HepG2 (cell line): ENCODE data around the gene ZMIZ1. TPM values are rescaled to one million over a fixed set of nuclear protein-coding genes. Genes with fewer than 3 reads are reported as not detected.

Experiments used
- ATAC-seq: fragments of 200-7000 bp; cut with Tn5 transposase; 3 replicates; pipeline ENCODE4 v1.9.1; 2020; ENCODE audit warnings: mild to moderate bottlenecking, moderate library complexity
- BruUV-seq: library from RNA; stranded (reverse); fragments of 400-500 nt; replicated peaks from 2 replicates; lab custom pipeline; 2021; lab: Mats Ljungman, UMichigan
- CTCF ChIA-PET: fragments of 300-600 bp; formaldehyde crosslinking; extraction: SDS; loops from one replicate; lab custom pipeline; 2021; ENCODE audit warnings: low total read pairs, inconsistent platforms, low intra/inter-chr PET ratio; lab: Yijun Ruan, JAX
- POLR2A ChIA-PET: fragments of 350-600 bp; sonication (Branson Sonifier 250); formaldehyde crosslinking; loops from one replicate; lab custom pipeline; 2020; ENCODE audit warnings: antibody characterized with exemption, inconsistent platforms; lab: Yijun Ruan, JAX
- DNase-seq: peaks from one replicate; pipeline ENCODE4 v3.0.0-alpha.2; 2015; ENCODE audit warnings: low spot score
- FAIRE-seq: peaks from 3 replicates; lab custom pipeline; 2011; peaks lifted over from hg19 to GRCh38; lab: Jason Lieb, UNC
- H2AFZ ChIP-seq: one replicate; pipeline ENCODE4 v1.6.1; 2011; ENCODE audit warnings: low read length, inconsistent platforms
- H3K27ac ChIP-seq: fragments of 300-600 bp; 3 replicates; pipeline ENCODE4 v1.8.0; 2011; ENCODE audit warnings: mixed run types, mild to moderate bottlenecking, mixed read lengths, low read length, inconsistent platforms; ENCODE audit not compliant: insufficient read depth; ENCODE audit errors: extremely low read length
- H3K27me3 ChIP-seq, 2 experiments: fragments of 200-600 bp in 1 of 2; 2 replicates in 1 of 2; 3 replicates in 1 of 2; pipeline versions ENCODE4 v1.6.0 to v1.8.0; 2011; ENCODE audit warnings: low read length in 2 of 2, mild to moderate bottlenecking in 2 of 2, moderate library complexity in 2 of 2, inconsistent platforms in 1 of 2; ENCODE audit not compliant: insufficient read depth in 2 of 2, control insufficient read depth in 1 of 2
- H3K36me3 ChIP-seq, 2 experiments: fragments of 200-600 bp in 1 of 2; replicated peaks in 1 of 2; 2 replicates in 1 of 2; 3 replicates in 1 of 2; pipeline versions ENCODE4 v1.5.1 to v1.8.0; 2011; ENCODE audit warnings: low read length in 2 of 2, inconsistent platforms in 1 of 2; ENCODE audit not compliant: insufficient read depth in 2 of 2, control insufficient read depth in 1 of 2
- H3K4me1 ChIP-seq: 2 replicates; pipeline ENCODE4 v1.5.1; 2012; ENCODE audit warnings: low read length, inconsistent platforms; ENCODE audit not compliant: insufficient read depth
- H3K4me2 ChIP-seq: 2 replicates; pipeline ENCODE4 v1.6.0; 2011; ENCODE audit warnings: low read depth, low read length, inconsistent platforms
- H3K4me3 ChIP-seq, 3 experiments: fragments of 200-600 bp in 1 of 3; sonication (generic), shearing (Covaris generic) in 1 of 3; replicated peaks in 1 of 3; 2 replicates each; pipeline ENCODE4 v1.5.1; 2011 to 2016; ENCODE audit warnings: low read length in 3 of 3, inconsistent platforms in 2 of 3, low read depth in 2 of 3, mild to moderate bottlenecking in 2 of 3, control low read depth in 1 of 3, mixed read lengths in 1 of 3; ENCODE audit not compliant: insufficient read depth in 1 of 3
- H3K79me2 ChIP-seq: one replicate; pipeline ENCODE4 v1.6.1; 2011; ENCODE audit warnings: low read length, inconsistent platforms; ENCODE audit not compliant: insufficient read depth
- H3K9ac ChIP-seq: 2 replicates; pipeline ENCODE4 v1.6.0; 2011; ENCODE audit warnings: mild to moderate bottlenecking, low read depth, low read length, inconsistent platforms; ENCODE audit not compliant: insufficient read depth
- H3K9me3 ChIP-seq: 2 replicates; pipeline ENCODE4 v1.5.1; 2012; ENCODE audit warnings: mild to moderate bottlenecking, low read length
- H4K20me1 ChIP-seq: 2 replicates; pipeline ENCODE4 v1.6.0; 2011; ENCODE audit warnings: inconsistent platforms, mild to moderate bottlenecking, low read length, moderate library complexity; ENCODE audit not compliant: insufficient read depth
- ATAD3A ChIP-seq: sonication (generic); formaldehyde crosslinking; IDR thresholded peaks from 2 replicates; pipeline ENCODE4 v1.4.0; 2020; ENCODE audit warnings: missing genetic modification reagents
- KAT2B ChIP-seq: fragments of 150-350 bp; IDR thresholded peaks from 2 replicates; pipeline ENCODE4 v1.6.1; 2014; ENCODE audit warnings: low read depth, low read length, borderline replicate concordance
- SMAD3 ChIP-seq: sonication (generic); formaldehyde crosslinking; IDR thresholded peaks from 2 replicates; pipeline ENCODE4 v1.4.0; 2020; ENCODE audit warnings: missing genetic modification reagents
- TRIM24 ChIP-seq: sonication (generic); formaldehyde crosslinking; IDR thresholded peaks from 2 replicates; pipeline ENCODE4 v1.8.0; 2022; ENCODE audit warnings: mild to moderate bottlenecking, missing genetic modification reagents
- ZNF570 ChIP-seq: sonication (generic); formaldehyde crosslinking; IDR thresholded peaks from 2 replicates; pipeline ENCODE4 v1.4.0; 2020; ENCODE audit warnings: mild to moderate bottlenecking, missing genetic modification reagents, borderline replicate concordance
- WGBS: methylation state at CpG from one replicate; pipeline ENCODE4 v1.1.6; 2017; ENCODE audit warnings: low lambda C conversion rate; 5-methylcytosine and 5-hydroxymethylcytosine counted together
- in situ Hi-C: cut with HindIII; loops from 2 replicates; pipeline ENCODE4 v1.10.0; 2017; ENCODE audit warnings: low pct_unique_long_range_greater_than_20kb; ENCODE audit not compliant: extremely low pct_ligation_motif_present
- intact Hi-C: fragments of 100-400 bp; cut with micrococcal nuclease; formaldehyde crosslinking; loops from one replicate; pipeline ENCODE4 v1.10.0; 2022; ENCODE audit not compliant: unreplicated experiment
- polyA plus RNA-seq, 8 experiments: library from polyadenylated mRNA; depleted of rRNA in 3 of 8; stranded (reverse) in 7 of 8; unstranded in 1 of 8; fragments of >200 nt; fragmentation: Illumina TruSeq in 4 of 8; extraction: Trizol in 4 of 8; gene quantifications; 2 replicates each; pipeline versions ENCODE4 v1.2.1 to v1.2.3, GENCODE V29; 2011 to 2016; ENCODE audit warnings: low read depth in 4 of 8, missing spikeins in 1 of 8, mixed read lengths in 1 of 8; ENCODE audit not compliant: insufficient read depth in 1 of 8
- total RNA-seq, 5 experiments: library from RNA; depleted of rRNA; stranded (reverse); fragments of >200 nt; fragmentation: Illumina TruSeq; extraction: Trizol; gene quantifications; 2 replicates each; pipeline ENCODE4 v1.2.3, GENCODE V29; 2016; ENCODE audit warnings: low read depth in 1 of 5
- TF ChIP-seq, protein P1 (sequence below): sonication (generic); formaldehyde crosslinking; IDR thresholded peaks from 2 replicates; pipeline ENCODE4 v1.8.0; 2022; ENCODE audit warnings: missing genetic modification reagents, low read depth, mild to moderate bottlenecking, borderline replicate concordance
- TF ChIP-seq, protein P2 (sequence below): sonication (generic); formaldehyde crosslinking; IDR thresholded peaks from 2 replicates; pipeline ENCODE4 v1.4.0; 2020; ENCODE audit warnings: mild to moderate bottlenecking, low read depth, missing genetic modification reagents
- TF ChIP-seq, protein P3 (sequence below): sonication (generic); formaldehyde crosslinking; IDR thresholded peaks from 2 replicates; pipeline ENCODE4 v1.9.0; 2022; ENCODE audit warnings: missing genetic modification reagents, mild to moderate bottlenecking, borderline replicate concordance

Gene ZMIZ1
- total and polyA plus RNA-seq, 2 of the 13 experiments (the other 11 are each of a cell fraction or from before 2014, with no cell fraction given): 5.3 to 10.2 TPM

- in situ Hi-C loops (no loop called here), intact Hi-C loops (no loop called here)
- ChIA-PET POLR2A (no interaction called here), CTCF (no interaction called here)
- BruUV-seq: no TSS peak
- no peaks in the 10 kb centered on the region for H3K9me3 ChIP-seq
- no peaks in the 10 kb centered on the region for H3K27me3 ChIP-seq
- WGBS: 92% methylated on average over 5 of the region's 7 CpGs
- ATAC-seq: no peak
- H3K79me2 ChIP-seq: no peaks in the 10 kb centered on the region
- H3K36me3 ChIP-seq: peaks cover 32 to 81% of the 10 kb centered on the region in 2 experiments
- no peak for DNase-seq
- H2AFZ ChIP-seq: no peak overlapping the region
- H3K27ac ChIP-seq: no peak overlapping the region
- no peak for TF ChIP-seq ZNF570 (CRISPR knock-in tag)
- no peak for TF ChIP-seq KAT2B
- no peak for TF ChIP-seq SMAD3
- TF ChIP-seq ATAD3A: no peak
- TF ChIP-seq, protein P1, sequence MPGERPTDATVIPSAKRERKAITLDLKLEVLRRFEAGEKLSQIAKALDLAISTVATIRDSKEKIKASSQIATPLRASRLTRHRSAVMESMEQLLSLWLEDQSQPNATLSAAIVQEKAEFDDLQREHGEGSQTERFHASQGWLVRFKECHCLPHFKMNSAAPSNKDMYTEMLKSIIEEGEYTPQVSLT (CRISPR knock-in tag): no peak
- TF ChIP-seq, protein P2, sequence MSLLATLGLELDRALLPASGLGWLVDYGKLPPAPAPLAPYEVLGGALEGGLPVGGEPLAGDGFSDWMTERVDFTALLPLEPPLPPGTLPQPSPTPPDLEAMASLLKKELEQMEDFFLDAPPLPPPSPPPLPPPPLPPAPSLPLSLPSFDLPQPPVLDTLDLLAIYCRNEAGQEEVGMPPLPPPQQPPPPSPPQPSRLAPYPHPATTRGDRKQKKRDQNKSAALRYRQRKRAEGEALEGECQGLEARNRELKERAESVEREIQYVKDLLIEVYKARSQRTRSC (CRISPR knock-in tag): no peak
- TF ChIP-seq, protein P3, sequence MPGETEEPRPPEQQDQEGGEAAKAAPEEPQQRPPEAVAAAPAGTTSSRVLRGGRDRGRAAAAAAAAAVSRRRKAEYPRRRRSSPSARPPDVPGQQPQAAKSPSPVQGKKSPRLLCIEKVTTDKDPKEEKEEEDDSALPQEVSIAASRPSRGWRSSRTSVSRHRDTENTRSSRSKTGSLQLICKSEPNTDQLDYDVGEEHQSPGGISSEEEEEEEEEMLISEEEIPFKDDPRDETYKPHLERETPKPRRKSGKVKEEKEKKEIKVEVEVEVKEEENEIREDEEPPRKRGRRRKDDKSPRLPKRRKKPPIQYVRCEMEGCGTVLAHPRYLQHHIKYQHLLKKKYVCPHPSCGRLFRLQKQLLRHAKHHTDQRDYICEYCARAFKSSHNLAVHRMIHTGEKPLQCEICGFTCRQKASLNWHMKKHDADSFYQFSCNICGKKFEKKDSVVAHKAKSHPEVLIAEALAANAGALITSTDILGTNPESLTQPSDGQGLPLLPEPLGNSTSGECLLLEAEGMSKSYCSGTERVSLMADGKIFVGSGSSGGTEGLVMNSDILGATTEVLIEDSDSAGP (CRISPR knock-in tag): no peak
- TF ChIP-seq TRIM24 (CRISPR knock-in tag): no peak
- H3K4me3 ChIP-seq: no peak overlapping the region
- H3K4me1 ChIP-seq: no peaks in the 10 kb centered on the region
- peaks cover 24% of the 10 kb centered on the region; the same call in 1 of the 2 replicates for H4K20me1 ChIP-seq
- no peak overlapping the region for H3K4me2 ChIP-seq
- H3K9ac ChIP-seq: no peak overlapping the region
- FAIRE-seq: no peak
Measured at GRCh38 chr10:79269969-79270368, 201.2 kb downstream of the ZMIZ1 start.
